IMR-90 (cell line): ENCODE data around the gene ZG16B. TPM values are rescaled to one million over a fixed set of nuclear protein-coding genes. Genes with fewer than 3 reads are reported as not detected.
A peak's percentile ranks its signal among the peaks of the same experiment; 100 is the strongest.

Experiments
- ATAC-seq: fragments of 200-7000 bp; cut with Tn5 transposase; 2 replicates; pipeline ENCODE4 v1.9.1; 2020; ENCODE audit warnings: low read depth, mild to moderate bottlenecking, moderate library complexity
- BruUV-seq: library from RNA; stranded (reverse); fragments of 400-500 nt; replicated peaks from 2 replicates; lab custom pipeline; 2021; lab: Mats Ljungman, UMichigan
- CTCF ChIA-PET: fragments of 300-600 bp; formaldehyde crosslinking; extraction: SDS; loops from one replicate; lab custom pipeline; 2021; ENCODE audit warnings: antibody characterized with exemption; lab: Yijun Ruan, JAX
- POLR2A ChIA-PET: fragments of 300-600 bp; sonication (Branson Sonifier 250); formaldehyde crosslinking; loops from one replicate; lab custom pipeline; 2022; ENCODE audit warnings: antibody characterized with exemption; ENCODE audit not compliant: unreplicated experiment; lab: Charles Lee
- DNase-seq: peaks from one replicate; pipeline ENCODE4 v3.0.0; 2013
- H2AFZ ChIP-seq: replicated peaks from 2 replicates; pipeline ENCODE3; 2013; ENCODE audit warnings: low read length, mild to moderate bottlenecking; ENCODE audit not compliant: poor library complexity
- H2AK5ac ChIP-seq: 2 replicates; pipeline ENCODE4 v1.6.1; 2013; ENCODE audit warnings: low read depth, low read length, inconsistent platforms
- H2AK9ac ChIP-seq: replicated peaks from 2 replicates; pipeline ENCODE3; 2013; ENCODE audit warnings: mild to moderate bottlenecking, low read depth, low read length, moderate library complexity; ENCODE audit not compliant: poor library complexity
- H2BK120ac ChIP-seq: 2 replicates; pipeline ENCODE4 v1.6.1; 2013; ENCODE audit warnings: low read depth, low read length, inconsistent platforms
- H2BK15ac ChIP-seq: 3 replicates; pipeline ENCODE4 v1.6.1; 2013; ENCODE audit warnings: low read depth, low read length, inconsistent platforms
- H2BK20ac ChIP-seq: 2 replicates; pipeline ENCODE4 v1.6.1; 2013; ENCODE audit warnings: low read depth, mild to moderate bottlenecking, inconsistent platforms, low read length, moderate library complexity
- H2BK5ac ChIP-seq: 2 replicates; pipeline ENCODE4 v1.6.1; 2013; ENCODE audit warnings: mild to moderate bottlenecking, low read depth, low read length, inconsistent platforms; ENCODE audit not compliant: poor library complexity, severe bottlenecking
- H3K14ac ChIP-seq: replicated peaks from 2 replicates; pipeline ENCODE4 v1.6.1; 2013; ENCODE audit warnings: low read depth, low read length, inconsistent platforms
- H3K18ac ChIP-seq: 2 replicates; pipeline ENCODE4 v1.6.1; 2013; ENCODE audit warnings: low read depth, low read length, control low read depth
- H3K23ac ChIP-seq: 2 replicates; pipeline ENCODE4 v1.6.1; 2013; ENCODE audit warnings: low read depth, low read length, inconsistent platforms
- H3K27ac ChIP-seq: 2 replicates; pipeline ENCODE4 v1.5.1; 2013; ENCODE audit warnings: mild to moderate bottlenecking, control low read depth, low read length; ENCODE audit not compliant: insufficient read depth
- H3K27me3 ChIP-seq: 2 replicates; pipeline ENCODE4 v1.6.1; 2013; ENCODE audit warnings: low read length; ENCODE audit not compliant: control insufficient read depth, insufficient read depth
- H3K36me3 ChIP-seq: 2 replicates; pipeline ENCODE4 v1.6.1; 2013; ENCODE audit warnings: low read length, mixed read lengths; ENCODE audit not compliant: control insufficient read depth, insufficient read depth
- H3K4ac ChIP-seq: 2 replicates; pipeline ENCODE4 v1.6.1; 2013; ENCODE audit warnings: low read depth, low read length, inconsistent platforms
- H3K4me1 ChIP-seq: 2 replicates; pipeline ENCODE4 v1.6.1; 2013; ENCODE audit warnings: low read length, mixed read lengths; ENCODE audit not compliant: control insufficient read depth, insufficient read depth
- H3K4me2 ChIP-seq: 2 replicates; pipeline ENCODE4 v1.6.1; 2013; ENCODE audit warnings: low read depth, mild to moderate bottlenecking, control low read depth, low read length, moderate library complexity
- H3K4me3 ChIP-seq: 2 replicates; pipeline ENCODE4 v1.5.1; 2013; ENCODE audit warnings: low read depth, mild to moderate bottlenecking, control low read depth, low read length, moderate library complexity; ENCODE audit not compliant: insufficient read depth
- H3K56ac ChIP-seq: 2 replicates; pipeline ENCODE4 v1.6.1; 2013; ENCODE audit warnings: low read length, inconsistent platforms; ENCODE audit not compliant: insufficient read depth; ENCODE audit errors: extremely low read depth
- H3K79me1 ChIP-seq, 2 experiments: 2 replicates each; pipeline ENCODE4 v1.6.1; 2013; ENCODE audit warnings: low read length in 2 of 2, inconsistent platforms in 1 of 2, low read depth in 1 of 2
- H3K9ac ChIP-seq: 2 replicates; pipeline ENCODE4 v1.6.1; 2013; ENCODE audit warnings: low read depth, low read length, control low read depth
- H3K9me1 ChIP-seq: 2 replicates; pipeline ENCODE4 v1.6.1; 2013; ENCODE audit warnings: low read length, inconsistent platforms; ENCODE audit not compliant: insufficient read depth
- H3K9me3 ChIP-seq: 2 replicates; pipeline ENCODE4 v1.6.1; 2013; ENCODE audit warnings: low read length; ENCODE audit not compliant: control insufficient read depth, insufficient read depth
- H4K20me1 ChIP-seq: 2 replicates; pipeline ENCODE4 v1.6.1; 2013; ENCODE audit warnings: low read length, inconsistent platforms; ENCODE audit not compliant: insufficient read depth
- H4K5ac ChIP-seq: 2 replicates; pipeline ENCODE4 v1.6.1; 2013; ENCODE audit warnings: mild to moderate bottlenecking, low read depth, low read length, control low read depth
- H4K8ac ChIP-seq, 2 experiments: 2 replicates each; pipeline ENCODE4 v1.6.1; 2013; ENCODE audit warnings: low read depth in 2 of 2, low read length in 2 of 2, control low read depth in 1 of 2, inconsistent platforms in 1 of 2
- H4K91ac ChIP-seq: 2 replicates; pipeline ENCODE4 v1.6.1; 2013; ENCODE audit warnings: low read depth, low read length, inconsistent platforms; ENCODE audit not compliant: insufficient read depth
- BHLHE40 ChIP-seq: fragments of 150-350 bp; IDR thresholded peaks from 2 replicates; pipeline ENCODE4 v1.6.1; 2016; ENCODE audit warnings: mild to moderate bottlenecking, low read depth, low read length
- CEBPB ChIP-seq: IDR thresholded peaks from 2 replicates; pipeline ENCODE4 v1.6.1; 2012; ENCODE audit warnings: low read depth, low read length, improper control_type of control experiment
- CHD1 ChIP-seq: IDR thresholded peaks from 2 replicates; pipeline ENCODE4 v1.6.1; 2012; ENCODE audit warnings: low read depth, low read length, improper control_type of control experiment
- ELK1 ChIP-seq: fragments of 150-350 bp; IDR thresholded peaks from 2 replicates; pipeline ENCODE4 v1.6.1; 2016; ENCODE audit warnings: low read depth, mild to moderate bottlenecking, low read length, moderate library complexity, borderline replicate concordance
- FOS ChIP-seq: fragments of 150-350 bp; IDR thresholded peaks from 2 replicates; pipeline ENCODE4 v1.6.1; 2016; ENCODE audit warnings: low read depth, low read length
- MAFK ChIP-seq: IDR thresholded peaks from 2 replicates; pipeline ENCODE4 v1.6.1; 2012; ENCODE audit warnings: low read depth, low read length, improper control_type of control experiment
- MAZ ChIP-seq: IDR thresholded peaks from 2 replicates; pipeline ENCODE4 v1.6.1; 2012; ENCODE audit warnings: low read depth, mild to moderate bottlenecking, low read length, improper control_type of control experiment, moderate library complexity, borderline replicate concordance
- MXI1 ChIP-seq: IDR thresholded peaks from 2 replicates; pipeline ENCODE4 v1.6.1; 2012; ENCODE audit warnings: low read depth, mild to moderate bottlenecking, low read length, moderate library complexity, borderline replicate concordance
- POLR2A ChIP-seq: IDR thresholded peaks from 2 replicates; pipeline ENCODE4 v1.6.1; 2012; ENCODE audit warnings: mild to moderate bottlenecking, low read depth, low read length
- RAD21 ChIP-seq: IDR thresholded peaks from 2 replicates; pipeline ENCODE4 v1.6.1; 2012; ENCODE audit warnings: low read length, improper control_type of control experiment
- RCOR1 ChIP-seq: IDR thresholded peaks from 2 replicates; pipeline ENCODE4 v1.6.1; 2012; ENCODE audit warnings: mild to moderate bottlenecking, low read length, improper control_type of control experiment; ENCODE audit not compliant: insufficient replicate concordance
- RFX5 ChIP-seq: IDR thresholded peaks from 2 replicates; pipeline ENCODE4 v1.8.0; 2012; ENCODE audit warnings: low read depth, mild to moderate bottlenecking, low read length, moderate library complexity
- SMC3 ChIP-seq: fragments of 150-350 bp; IDR thresholded peaks from 2 replicates; pipeline ENCODE4 v1.6.1; 2016; ENCODE audit warnings: low read depth, mild to moderate bottlenecking, antibody characterized with exemption, low read length, moderate library complexity
- WGBS, 2 experiments: methylation state at CpG; one replicate each; pipeline versions ENCODE4 v1.1.5 to v1.1.7; 2013; ENCODE audit warnings: missing lambda C conversion rate in 2 of 2; ENCODE audit not compliant: insufficient read length in 1 of 2; ENCODE audit errors: extremely low coverage in 2 of 2; 5-methylcytosine and 5-hydroxymethylcytosine counted together
- dilution Hi-C: fragments of 300-500 bp; cut with HindIII; formaldehyde crosslinking; loops from one replicate; pipeline ENCODE4 v1.14.3; 2018; ENCODE audit warnings: low sequenced_read_pairs; ENCODE audit not compliant: unreplicated experiment
- in situ Hi-C: fragments of 300-500 bp; cut with MboI; formaldehyde crosslinking; loops from 3 replicates; pipeline ENCODE4 v1.14.3; 2019; ENCODE audit warnings: low sequenced_read_pairs, inconsistent platforms, mixed read lengths
- intact Hi-C: fragments of 100-400 bp; cut with micrococcal nuclease; formaldehyde crosslinking; loops from 2 replicates; pipeline ENCODE4 v1.10.0; 2022
- polyA plus RNA-seq, 3 experiments: library from polyadenylated mRNA; depleted of rRNA; stranded (reverse); fragments of >200 nt; gene quantifications; 2 replicates each; pipeline ENCODE4 v1.2.3, GENCODE V29; 2012; ENCODE audit warnings: low replicate concordance in 1 of 3
- total RNA-seq: library from RNA; depleted of rRNA; stranded (reverse); fragments of >200 nt; gene quantifications from 2 replicates; pipeline ENCODE4 v1.2.3, GENCODE V29; 2012
- TF ChIP-seq, protein P1 (sequence below): conservative IDR thresholded peaks from 2 replicates; pipeline ENCODE4 v1.5.1; 2012; ENCODE audit warnings: mild to moderate bottlenecking, low read depth, low read length, improper control_type of control experiment
- TF ChIP-seq, protein P2 (sequence below): fragments of 150-350 bp; IDR thresholded peaks from 2 replicates; pipeline ENCODE4 v1.6.1; 2017; ENCODE audit warnings: mild to moderate bottlenecking, antibody characterized with exemption, low read length, low read depth

The ZG16B gene
- total and polyA plus RNA-seq, 2 of the 4 experiments (the other 2 are of a cell fraction): 0.54 to 0.65 TPM

DNA sequence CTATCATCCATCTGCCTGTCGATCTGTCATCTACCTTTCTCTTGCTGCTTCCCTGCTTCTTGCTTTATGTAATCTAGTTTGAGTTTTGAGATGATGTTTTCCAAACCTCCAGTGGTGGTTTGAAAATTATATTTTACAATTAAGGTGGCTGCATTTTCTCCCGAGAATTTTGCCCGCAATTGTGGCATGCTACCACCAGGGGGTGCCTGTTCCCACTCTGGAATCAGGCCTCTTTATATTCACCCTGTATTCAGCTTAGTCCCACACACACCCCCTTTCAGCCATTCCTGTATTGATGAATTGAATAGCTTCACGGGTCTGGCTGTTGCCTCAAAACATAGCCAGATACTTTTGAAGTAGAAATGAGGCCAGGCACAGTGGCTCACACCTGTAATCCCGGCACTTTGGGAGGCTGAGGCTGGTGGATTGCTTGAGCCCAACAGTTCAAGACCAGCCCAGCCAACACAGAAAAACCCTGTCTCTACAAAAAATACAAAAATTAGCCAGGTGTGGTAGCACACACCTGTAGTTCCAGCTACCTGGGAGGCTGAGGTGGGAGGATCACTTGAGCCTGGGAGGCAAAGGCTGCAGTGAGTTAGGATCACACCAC is 24.7 kb downstream of the ZG16B start:
- Histone ChIP-seq H2BK5ac (no peak overlapping the region), H4K5ac (no peak overlapping the region), H4K20me1 (no peaks in the 10 kb centered on the region), H3K79me1 (no peaks in the 10 kb centered on the region), H2BK15ac (no peak overlapping the region), H3K27me3 (peaks cover 26% of the 10 kb centered on the region), H3K4me1 (0 out of 2 replicates have a peak, but pooled peaks cover 2% of the 10 kb centered on the region), H3K4ac (no peak overlapping the region), H2AK9ac (no peak overlapping the region), H3K36me3 (no peaks in the 10 kb centered on the region), H4K8ac (no peak overlapping the region), H3K18ac (no peak overlapping the region), H2AK5ac (no peak overlapping the region), H3K56ac (no peak overlapping the region), H3K4me2 (no peak overlapping the region), H2BK20ac (no peak overlapping the region), H3K9me3 (peaks cover 6% of the 10 kb centered on the region), H3K27ac (no peak overlapping the region), H4K91ac (no peak overlapping the region), H3K23ac (no peak overlapping the region), H3K14ac (no peak overlapping the region), H3K4me3 (no peak overlapping the region), H2AFZ (no peak overlapping the region), H3K9ac (no peak overlapping the region), H2BK120ac (no peak overlapping the region), H3K9me1 (no peaks in the 10 kb centered on the region)
- ChIA-PET POLR2A (no interaction called here), CTCF (interaction anchor here (1.4 kb wide), 1 partner anchor 13 kb away, joined by 4 read pairs; no protein-coding TSS in a partner anchor)
- ATAC-seq (no peak), DNase-seq (no peak)
- no TSS peak for BruUV-seq
- dilution Hi-C loops (no loop called here), in situ Hi-C loops (no loop called here), intact Hi-C loops (no loop called here)
- no CpG with 5 or more reads among the region's 5 CpGs for whole genome bisulfite sequencing, 2 experiments
- no peak for TF ChIP-seq MAZ
- no peak for TF ChIP-seq RFX5
- TF ChIP-seq RAD21: peak; percentile 34
- no peak for TF ChIP-seq POLR2A
- no peak for TF ChIP-seq FOS
- TF ChIP-seq SMC3: peak; percentile 26; the same call in 1 of the 2 replicates
- TF ChIP-seq CEBPB: no peak
- TF ChIP-seq MXI1: no peak
- no peak for TF ChIP-seq RCOR1
- TF ChIP-seq BHLHE40: no peak
- TF ChIP-seq, protein P1, sequence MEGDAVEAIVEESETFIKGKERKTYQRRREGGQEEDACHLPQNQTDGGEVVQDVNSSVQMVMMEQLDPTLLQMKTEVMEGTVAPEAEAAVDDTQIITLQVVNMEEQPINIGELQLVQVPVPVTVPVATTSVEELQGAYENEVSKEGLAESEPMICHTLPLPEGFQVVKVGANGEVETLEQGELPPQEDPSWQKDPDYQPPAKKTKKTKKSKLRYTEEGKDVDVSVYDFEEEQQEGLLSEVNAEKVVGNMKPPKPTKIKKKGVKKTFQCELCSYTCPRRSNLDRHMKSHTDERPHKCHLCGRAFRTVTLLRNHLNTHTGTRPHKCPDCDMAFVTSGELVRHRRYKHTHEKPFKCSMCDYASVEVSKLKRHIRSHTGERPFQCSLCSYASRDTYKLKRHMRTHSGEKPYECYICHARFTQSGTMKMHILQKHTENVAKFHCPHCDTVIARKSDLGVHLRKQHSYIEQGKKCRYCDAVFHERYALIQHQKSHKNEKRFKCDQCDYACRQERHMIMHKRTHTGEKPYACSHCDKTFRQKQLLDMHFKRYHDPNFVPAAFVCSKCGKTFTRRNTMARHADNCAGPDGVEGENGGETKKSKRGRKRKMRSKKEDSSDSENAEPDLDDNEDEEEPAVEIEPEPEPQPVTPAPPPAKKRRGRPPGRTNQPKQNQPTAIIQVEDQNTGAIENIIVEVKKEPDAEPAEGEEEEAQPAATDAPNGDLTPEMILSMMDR: peak; percentile 46
- no peak for TF ChIP-seq ELK1
- TF ChIP-seq MAFK: no peak
- no peak for TF ChIP-seq CHD1
- TF ChIP-seq, protein P2, sequence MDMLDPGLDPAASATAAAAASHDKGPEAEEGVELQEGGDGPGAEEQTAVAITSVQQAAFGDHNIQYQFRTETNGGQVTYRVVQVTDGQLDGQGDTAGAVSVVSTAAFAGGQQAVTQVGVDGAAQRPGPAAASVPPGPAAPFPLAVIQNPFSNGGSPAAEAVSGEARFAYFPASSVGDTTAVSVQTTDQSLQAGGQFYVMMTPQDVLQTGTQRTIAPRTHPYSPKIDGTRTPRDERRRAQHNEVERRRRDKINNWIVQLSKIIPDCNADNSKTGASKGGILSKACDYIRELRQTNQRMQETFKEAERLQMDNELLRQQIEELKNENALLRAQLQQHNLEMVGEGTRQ: no peak
